ENCODE results near the gene PLBD2.

The PLBD2 gene, protein sequence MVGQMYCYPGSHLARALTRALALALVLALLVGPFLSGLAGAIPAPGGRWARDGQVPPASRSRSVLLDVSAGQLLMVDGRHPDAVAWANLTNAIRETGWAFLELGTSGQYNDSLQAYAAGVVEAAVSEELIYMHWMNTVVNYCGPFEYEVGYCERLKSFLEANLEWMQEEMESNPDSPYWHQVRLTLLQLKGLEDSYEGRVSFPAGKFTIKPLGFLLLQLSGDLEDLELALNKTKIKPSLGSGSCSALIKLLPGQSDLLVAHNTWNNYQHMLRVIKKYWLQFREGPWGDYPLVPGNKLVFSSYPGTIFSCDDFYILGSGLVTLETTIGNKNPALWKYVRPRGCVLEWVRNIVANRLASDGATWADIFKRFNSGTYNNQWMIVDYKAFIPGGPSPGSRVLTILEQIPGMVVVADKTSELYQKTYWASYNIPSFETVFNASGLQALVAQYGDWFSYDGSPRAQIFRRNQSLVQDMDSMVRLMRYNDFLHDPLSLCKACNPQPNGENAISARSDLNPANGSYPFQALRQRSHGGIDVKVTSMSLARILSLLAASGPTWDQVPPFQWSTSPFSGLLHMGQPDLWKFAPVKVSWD

DNA sequence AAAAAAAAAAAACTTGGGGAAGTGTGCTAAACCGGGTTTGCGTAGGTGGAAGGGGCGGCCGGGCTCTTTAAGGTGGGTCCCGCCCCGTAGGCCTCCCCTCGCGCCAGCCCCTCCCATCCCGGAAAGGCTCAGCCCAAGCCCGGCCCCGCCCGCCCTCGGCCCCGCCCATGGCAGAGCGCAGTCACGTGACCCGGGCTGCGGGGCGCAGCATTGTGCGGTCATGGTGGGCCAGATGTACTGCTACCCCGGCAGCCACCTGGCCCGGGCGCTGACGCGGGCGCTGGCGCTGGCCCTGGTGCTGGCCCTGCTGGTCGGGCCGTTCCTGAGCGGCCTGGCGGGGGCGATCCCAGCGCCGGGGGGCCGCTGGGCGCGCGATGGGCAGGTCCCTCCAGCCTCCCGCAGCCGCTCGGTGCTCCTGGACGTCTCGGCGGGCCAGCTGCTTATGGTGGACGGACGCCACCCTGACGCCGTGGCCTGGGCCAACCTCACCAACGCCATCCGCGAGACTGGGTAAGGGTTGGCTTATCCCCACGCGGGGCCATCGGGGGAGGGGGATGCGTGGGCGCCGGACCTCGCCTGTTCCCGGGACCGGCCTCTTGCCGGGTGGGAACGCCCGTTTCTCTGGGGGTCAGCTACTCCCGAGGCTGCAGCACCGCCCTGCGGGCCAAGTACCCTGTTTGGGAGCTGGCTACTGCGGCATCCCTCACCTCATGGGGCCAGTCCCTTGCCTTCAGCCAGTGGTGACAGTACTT lies at the start of gene PLBD2:
Gene PLBD2 (plus strand): TSS at position 207 of the 752 bp plus-strand sequence. CDS start 14 bp downstream, at position 221.
- peak within 1 kb of the TSS; percentile 18 to 92 (median 83) for H3K27ac ChIP-seq

DNA sequence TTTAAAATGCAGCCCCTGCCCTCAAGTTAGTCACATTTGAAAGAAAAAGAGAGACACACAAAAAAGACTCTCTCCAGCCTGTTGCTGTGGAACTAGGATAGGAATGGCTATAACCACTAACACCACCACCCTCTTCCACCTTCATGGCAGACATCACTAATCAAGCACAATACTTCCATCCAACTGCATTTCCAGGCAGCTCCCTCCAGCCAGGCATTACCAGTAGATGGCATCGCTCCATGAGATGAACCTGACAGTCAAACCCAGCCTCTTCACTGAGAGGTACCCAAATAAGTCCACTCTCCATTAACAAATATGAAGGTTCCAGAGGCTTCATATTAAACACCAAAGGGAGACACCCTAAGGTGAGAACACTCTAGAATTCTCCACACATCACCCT lies 47.9 kb upstream of the PLBD2 start:
- Histone ChIP-seq H3K4me3 (no peak overlapping the region), H3K27ac (no peak overlapping the region)

More for the DNA sequence above, at the start of gene PLBD2:
- H3K4me3 ChIP-seq: peak within 1 kb of the TSS; percentile 49 to 96 (median 94)

GRCh38 chr12:113314121-113314529 lies 44.3 kb upstream of the PLBD2 start:
- H3K4me3 ChIP-seq: no peak overlapping the region
- no peak overlapping the region for H3K27ac ChIP-seq

DNA sequence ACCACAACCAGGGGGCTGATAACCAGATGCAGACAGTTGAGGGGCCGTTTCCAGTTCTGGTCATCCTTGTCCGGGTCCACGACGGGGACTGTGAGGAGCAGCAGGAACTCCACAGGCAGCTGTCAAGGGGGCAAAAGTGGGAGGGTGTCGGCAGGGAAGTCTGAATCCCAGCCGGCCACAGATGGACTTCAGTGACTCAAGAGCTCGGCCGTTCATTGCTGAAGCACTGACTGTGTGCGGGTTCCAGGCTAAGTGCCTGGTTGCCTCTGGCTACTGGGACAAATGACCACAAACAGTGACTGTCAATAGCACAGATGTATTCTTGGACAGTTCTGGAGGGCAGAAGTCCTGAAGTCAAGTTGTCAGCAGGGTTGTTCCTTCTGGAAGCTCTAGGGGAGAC lies 43.0 kb upstream of the PLBD2 start:
- Histone ChIP-seq H3K4me3 (no peak overlapping the region), H3K27ac (no peak overlapping the region)

- Histone ChIP-seq H3K27ac (no peak overlapping the region), H3K4me3 (no peak overlapping the region)
Observed at GRCh38 chr12:113316155-113316554, 42.2 kb upstream of the PLBD2 start.

DNA sequence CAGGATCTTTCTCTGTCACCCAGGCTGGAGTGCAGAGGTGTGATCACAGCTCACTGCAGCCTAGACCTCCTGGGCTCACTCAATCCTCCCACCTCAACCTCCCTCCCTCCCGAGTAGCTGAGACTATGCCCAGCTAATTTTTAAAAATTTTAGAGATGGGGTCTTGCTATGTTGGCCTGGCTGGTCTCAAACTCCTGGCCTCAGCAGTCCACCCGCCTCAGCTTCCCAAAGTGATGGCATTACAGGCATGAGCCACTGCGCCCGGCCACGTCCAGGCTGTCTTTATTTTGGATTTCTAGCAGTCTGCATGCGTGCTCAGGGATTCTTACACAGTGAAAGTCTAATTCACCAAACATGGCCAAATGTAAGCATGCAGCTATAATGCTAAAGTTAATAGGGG lies 41.3 kb upstream of the PLBD2 start:
- Histone ChIP-seq H3K4me3 (no peak overlapping the region), H3K27ac (no peak overlapping the region)

- Histone ChIP-seq H3K4me3 (no peak overlapping the region), H3K27ac (no peak overlapping the region)
Observed at GRCh38 chr12:113318046-113318656, 40.2 kb upstream of the PLBD2 start.

DNA sequence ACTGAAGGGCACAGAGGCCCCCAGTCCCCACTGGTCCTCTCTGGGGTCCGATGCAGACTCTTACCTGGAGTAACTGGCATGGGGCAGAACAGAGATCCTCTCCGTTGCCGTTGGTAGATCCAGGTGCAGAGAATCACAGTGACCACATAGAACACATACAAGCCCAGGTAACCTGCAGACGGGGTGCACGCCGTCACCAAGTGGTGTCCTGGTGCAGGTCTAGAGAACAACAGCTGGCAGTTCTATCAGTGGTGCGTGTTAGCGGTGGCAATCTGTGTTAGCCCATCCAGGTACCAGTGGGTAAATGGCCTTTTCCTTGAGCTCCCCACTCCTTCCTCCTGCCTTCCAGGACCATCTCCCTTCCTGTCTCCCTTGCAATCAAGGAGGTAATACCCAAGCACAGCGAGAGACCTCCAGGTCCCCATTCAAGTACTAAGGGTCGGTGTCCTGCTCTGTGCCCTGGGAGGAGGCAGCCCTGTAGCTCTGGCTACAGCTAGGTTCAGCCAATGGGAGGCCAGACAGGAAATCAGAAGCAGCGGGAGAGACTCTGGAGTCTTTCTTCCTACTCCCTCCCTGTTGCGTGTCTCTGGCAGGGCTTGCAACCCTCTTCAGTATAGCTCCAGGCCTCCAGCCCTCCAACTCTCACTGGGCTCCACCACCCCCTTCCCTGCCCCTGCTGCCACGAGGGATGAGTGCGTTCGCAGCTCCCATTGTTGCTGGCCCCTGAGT lies 39.3 kb upstream of the PLBD2 start:
- no peak overlapping the region for H3K4me3 ChIP-seq

DNA sequence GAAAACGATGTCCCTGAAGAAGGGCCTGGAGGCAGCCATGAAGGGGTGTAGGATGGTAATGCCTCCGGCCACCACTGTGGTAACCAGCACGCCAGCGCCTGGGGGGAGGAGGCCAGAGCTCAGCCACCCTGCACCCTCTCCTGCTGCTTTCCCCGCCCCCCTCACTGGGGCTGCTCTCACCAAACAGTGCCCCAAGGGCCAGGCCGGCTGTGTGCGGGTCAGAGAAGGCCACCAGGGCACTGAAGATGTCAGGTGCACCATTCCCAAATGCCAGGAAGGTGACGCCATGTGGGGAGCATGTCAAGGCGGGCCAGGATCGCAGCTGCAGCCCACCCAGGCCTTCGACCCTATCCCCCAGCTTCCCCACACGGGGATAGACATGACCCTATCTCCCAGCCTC lies 38.0 kb upstream of the PLBD2 start:
- no peak overlapping the region for H3K4me3 ChIP-seq
- H3K27ac ChIP-seq: no peak overlapping the region

More for the DNA sequence above, 39.3 kb upstream of the PLBD2 start:
- no peak overlapping the region for H3K27ac ChIP-seq

DNA sequence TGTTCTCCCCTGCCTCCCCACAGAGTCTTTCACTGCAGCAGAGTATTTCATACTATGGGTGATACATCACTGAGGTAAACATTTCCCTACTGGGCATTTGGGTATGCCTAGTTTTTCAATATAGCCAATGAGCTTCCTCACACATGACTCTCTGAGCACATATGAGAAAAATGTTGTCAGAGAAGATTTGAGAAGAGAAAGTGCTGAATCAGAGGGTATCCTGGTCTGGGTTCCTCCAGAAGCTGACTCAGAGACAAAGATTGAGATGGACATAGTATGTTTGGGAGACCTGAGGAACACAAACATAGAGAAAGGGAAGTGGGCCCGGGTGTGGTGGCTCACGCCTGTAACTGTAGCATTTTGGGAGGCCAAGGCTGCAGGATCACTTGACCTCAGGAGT lies 36.0 kb upstream of the PLBD2 start:
- H3K27ac ChIP-seq: no peak overlapping the region
- no peak overlapping the region for H3K4me3 ChIP-seq

GRCh38 chr12:113325916-113326315 lies 32.5 kb upstream of the PLBD2 start:
- Histone ChIP-seq H3K27ac (peak overlapping the region in 5 of 21 experiments; percentile 50 to 82 (median 67)), H3K4me3 (no peak overlapping the region)

DNA sequence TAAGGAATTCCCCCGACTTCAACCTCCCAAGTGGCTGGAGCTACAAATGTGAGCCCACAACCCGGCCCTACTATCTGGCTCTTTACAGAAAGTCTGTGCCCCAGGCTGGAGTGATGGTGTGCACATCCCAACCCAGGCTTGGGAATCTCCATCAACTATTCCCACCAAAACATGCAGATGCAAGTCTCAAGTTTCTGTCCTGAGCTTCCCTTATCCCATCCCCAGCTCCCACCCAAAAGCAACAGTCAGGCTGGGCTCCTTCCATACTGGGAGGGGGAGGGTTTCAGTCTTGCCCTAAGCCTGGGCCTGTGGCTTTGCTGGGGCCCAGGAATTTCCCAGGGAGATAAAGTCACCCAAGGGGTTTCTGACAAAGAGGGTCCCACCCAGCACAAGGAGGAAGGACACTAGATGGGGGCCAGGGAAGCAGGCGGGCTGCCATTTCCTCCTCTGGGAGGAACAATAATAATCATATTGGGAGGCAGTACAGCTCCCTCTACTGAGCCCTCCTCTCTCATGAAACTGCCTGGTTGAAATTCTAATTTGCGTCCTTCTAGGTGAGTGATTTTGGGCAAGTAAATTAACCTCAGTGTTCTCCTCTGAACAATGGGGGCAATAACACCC lies 31.5 kb upstream of the PLBD2 start:
- no peak overlapping the region for H3K4me3 ChIP-seq
- peak overlapping the region in 10 of 21 experiments; percentile 17 to 82 (median 54) for H3K27ac ChIP-seq

DNA sequence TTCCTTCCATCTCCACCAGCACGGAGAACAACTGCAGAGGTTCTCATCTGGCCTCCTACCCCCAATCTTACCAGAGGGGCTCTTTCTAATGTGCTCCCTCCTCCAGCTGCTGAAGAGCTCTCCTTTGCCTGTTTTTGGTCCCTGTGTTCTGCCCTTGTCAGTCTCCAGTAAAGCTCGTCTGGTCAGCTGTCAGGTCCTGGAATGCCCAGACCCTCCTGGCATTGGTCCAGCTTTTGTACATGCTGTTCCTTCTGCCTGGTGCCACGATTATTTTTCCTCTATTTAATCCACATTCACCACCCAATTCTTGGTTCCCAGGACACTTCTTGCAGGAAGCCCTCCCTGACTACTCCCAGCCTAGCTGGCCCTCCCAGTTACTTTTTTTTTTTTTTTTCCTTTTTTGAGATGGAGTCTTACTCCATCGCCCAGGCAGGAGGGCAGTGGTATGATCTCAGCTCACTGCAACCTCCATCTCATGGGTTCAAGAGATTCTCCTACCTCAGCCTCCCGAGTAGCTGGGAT lies 30.0 kb upstream of the PLBD2 start:
- H3K4me3 ChIP-seq: no peak overlapping the region
- no peak overlapping the region for H3K27ac ChIP-seq

DNA sequence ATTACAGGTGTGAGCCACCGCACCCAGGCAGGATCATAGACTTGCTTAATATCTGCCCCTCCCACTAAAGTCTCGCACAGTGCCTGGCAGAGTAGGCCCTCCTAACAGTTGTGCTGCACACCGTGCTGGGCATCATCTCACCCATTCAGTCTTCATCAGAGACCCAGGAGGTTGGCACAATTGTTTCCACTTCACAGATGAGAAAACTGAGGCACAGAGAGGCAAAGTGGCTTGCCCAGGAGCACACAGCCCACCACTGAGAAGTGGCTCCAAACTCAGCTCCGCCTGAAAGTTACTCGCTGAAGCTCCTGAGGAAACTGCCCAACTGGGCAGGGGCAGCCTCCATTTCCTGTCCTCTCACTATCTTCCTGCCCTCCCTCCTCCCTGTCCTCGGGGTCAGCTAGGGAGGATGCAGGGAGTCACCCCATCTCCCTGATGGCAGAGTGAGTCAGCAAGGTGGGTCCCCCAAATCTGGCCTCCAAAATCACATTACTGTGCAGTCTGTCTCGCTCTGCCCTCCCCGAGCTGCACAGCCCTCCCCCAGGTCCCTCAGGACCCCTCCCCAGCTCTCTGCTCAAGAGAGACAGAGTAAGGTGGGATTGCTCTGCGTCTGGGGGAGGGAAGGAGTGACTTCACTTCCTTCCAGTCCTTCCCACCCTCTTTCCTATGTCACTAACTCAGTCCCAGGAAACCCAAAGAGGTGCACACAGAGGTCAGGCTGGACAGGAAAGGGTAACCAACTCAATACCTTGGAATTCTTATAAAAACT lies 29.2 kb upstream of the PLBD2 start:
- Histone ChIP-seq H3K27ac (peak overlapping the region in 2 of 21 experiments; percentile 16 to 31), H3K4me3 (no peak overlapping the region)

GRCh38 chr12:113329791-113330417 lies 28.5 kb upstream of the PLBD2 start:
- H3K27ac ChIP-seq: peak overlapping the region in 1 of 21 experiments; percentile 16

GRCh38 chr12:113330505-113330904 lies 27.9 kb upstream of the PLBD2 start:
- no peak overlapping the region for H3K4me3 ChIP-seq
- H3K27ac ChIP-seq: no peak overlapping the region

More at GRCh38 chr12:113329791-113330417, 28.5 kb upstream of the PLBD2 start:
- H3K4me3 ChIP-seq: no peak overlapping the region

GRCh38 chr12:113332688-113333417 lies 25.5 kb upstream of the PLBD2 start:
- Histone ChIP-seq H3K4me3 (peak overlapping the region in 3 of 7 experiments; percentile 3 to 76 (median 76)), H3K27ac (peak overlapping the region in 2 of 21 experiments; percentile 26 to 87)
